GM18868 (cell line): Measurements from ENCODE around the gene TAC4.

Experiments used
- ATAC-seq: cut with Tn5 transposase; IDR thresholded peaks from one replicate; pipeline ENCODE4 v1.9.1; 2021; ENCODE audit warnings: mild to moderate bottlenecking, moderate library complexity; ENCODE audit not compliant: unreplicated experiment

The TAC4 gene, protein sequence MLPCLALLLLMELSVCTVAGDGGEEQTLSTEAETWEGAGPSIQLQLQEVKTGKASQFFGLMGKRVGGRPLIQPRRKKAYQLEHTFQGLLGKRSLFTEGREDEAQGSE

DNA sequence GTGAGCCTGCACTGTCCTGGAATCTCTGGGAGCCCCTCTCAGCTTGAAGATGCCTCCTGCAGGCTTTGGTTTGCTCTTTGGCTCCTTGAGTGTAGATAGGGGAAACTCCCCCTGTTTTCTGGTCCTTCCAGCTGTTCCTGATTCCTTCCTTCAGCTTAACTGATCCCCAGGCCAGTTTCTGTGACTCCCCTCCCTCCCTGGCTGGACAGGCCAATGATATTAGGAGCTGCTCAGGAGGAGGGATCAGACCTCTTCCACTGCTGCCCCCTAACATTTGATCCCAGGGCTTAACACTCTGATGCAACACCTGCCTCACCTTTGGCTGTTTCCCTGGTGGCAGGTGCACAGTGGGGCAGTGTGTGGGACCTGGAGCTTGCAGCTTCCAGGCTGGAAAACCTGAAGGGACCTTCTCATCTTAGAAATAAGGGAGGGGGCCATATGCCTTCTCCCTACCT, at the start of gene TAC4:
TSS of gene TAC4 (minus strand) at position 51 of the 455 bp plus-strand sequence. CDS start 52 bp downstream, outside the sequence.
- ATAC-seq = no peak

DNA sequence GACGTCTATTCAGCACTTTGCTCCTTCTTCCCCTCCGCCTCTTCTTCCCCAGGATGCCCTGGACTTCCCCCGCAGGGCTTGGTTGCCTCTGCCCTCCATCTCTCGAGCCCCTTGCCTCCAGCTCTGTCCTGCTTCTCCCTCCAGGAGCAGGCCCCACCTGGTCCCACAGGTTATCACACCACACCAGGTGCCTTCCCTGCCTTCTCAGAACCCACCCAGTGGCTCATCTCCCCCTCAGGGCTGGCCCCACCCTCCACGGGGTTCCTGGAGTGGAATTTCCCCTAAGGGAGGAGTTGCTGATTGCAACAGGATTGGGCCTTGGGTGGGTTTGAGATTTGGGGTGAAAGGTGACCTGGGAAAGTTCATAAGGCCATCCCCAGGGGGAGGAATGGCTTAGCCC, 49.0 kb upstream of the TAC4 start:
- no peak for ATAC-seq

DNA sequence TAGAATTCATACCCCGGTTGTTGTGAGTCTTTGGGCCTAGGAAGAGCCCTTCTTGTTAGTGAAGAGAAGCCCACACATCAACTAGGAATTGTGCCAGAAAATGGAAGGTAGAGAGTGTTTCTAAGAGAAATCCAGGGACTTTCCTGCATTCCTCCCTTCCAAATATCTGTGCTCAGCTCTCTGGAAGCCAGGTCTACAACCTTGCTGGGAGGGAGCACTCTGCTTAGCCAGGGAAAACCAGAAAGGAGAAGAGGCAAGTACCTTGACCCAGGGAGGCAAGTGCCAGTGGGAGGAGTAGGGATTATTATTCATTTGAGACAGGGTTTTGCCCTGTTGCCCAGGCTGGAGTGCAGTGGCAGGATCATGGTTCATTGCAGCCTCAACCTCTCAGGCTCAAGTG, 48.4 kb upstream of the TAC4 start:
- ATAC-seq = no peak

GRCh38 chr17:49895812-49896211, 47.9 kb upstream of the TAC4 start:
- no peak for ATAC-seq

GRCh38 chr17:49894761-49895160, 46.9 kb upstream of the TAC4 start:
- no peak for ATAC-seq

GRCh38 chr17:49891694-49892389, 44.0 kb upstream of the TAC4 start:
- ATAC-seq = no peak

- ATAC-seq = no peak
These were observed 43.4 kb upstream of the TAC4 start for GRCh38 chr17:49891271-49891670.

DNA sequence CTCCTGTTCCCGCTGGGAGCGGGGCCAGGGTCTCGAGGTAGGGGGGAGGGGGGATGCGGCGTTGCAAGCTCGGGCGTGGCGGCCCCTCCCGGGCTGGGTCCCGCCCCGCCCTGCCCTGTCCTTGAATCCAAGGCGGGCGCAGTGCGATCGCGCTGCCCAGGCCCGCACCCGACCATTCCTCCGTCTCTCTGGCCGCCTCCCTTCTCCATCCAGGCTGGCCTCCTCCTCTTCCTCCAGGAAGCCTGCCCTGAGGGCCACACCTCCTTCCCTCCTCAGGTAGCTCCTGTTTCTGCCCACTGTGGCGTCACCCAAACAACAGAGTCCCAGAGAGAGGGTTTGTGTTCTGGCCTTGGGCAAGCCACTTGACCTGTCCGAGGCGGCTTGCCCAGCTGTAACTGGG, 43.0 kb upstream of the TAC4 start:
- no peak for ATAC-seq

GRCh38 chr17:49890077-49890821, 42.4 kb upstream of the TAC4 start:
- no peak for ATAC-seq

DNA sequence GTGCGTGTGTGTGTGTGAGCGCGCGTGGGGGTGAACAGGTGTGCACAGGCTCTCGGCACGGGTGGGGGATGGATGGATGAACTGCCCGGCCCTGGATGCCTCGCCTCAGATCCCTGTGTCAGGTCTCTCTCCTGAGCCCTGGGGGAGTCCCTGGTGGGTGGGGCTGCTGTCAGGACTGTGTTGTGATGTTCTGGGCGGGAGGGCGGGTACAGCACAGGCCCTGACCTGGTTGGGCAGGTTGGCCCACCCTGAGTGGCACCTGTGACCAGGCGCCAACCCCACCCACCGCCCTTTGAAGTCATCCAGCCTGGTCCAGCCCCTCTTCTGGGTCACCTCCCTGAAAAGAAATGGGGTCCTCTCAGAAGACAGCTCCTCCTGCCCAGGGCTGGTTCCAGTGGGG, 41.6 kb upstream of the TAC4 start:
- no peak for ATAC-seq

GRCh38 chr17:49887744-49888360, 40.0 kb upstream of the TAC4 start:
- no peak for ATAC-seq

GRCh38 chr17:49887086-49887743, 39.3 kb upstream of the TAC4 start:
- no peak for ATAC-seq

GRCh38 chr17:49886036-49886435, 38.2 kb upstream of the TAC4 start:
- ATAC-seq = no peak

GRCh38 chr17:49882434-49882833, 34.6 kb upstream of the TAC4 start:
- ATAC-seq = no peak

- ATAC-seq = no peak
These were observed 33.2 kb upstream of the TAC4 start for GRCh38 chr17:49881054-49881402.

DNA sequence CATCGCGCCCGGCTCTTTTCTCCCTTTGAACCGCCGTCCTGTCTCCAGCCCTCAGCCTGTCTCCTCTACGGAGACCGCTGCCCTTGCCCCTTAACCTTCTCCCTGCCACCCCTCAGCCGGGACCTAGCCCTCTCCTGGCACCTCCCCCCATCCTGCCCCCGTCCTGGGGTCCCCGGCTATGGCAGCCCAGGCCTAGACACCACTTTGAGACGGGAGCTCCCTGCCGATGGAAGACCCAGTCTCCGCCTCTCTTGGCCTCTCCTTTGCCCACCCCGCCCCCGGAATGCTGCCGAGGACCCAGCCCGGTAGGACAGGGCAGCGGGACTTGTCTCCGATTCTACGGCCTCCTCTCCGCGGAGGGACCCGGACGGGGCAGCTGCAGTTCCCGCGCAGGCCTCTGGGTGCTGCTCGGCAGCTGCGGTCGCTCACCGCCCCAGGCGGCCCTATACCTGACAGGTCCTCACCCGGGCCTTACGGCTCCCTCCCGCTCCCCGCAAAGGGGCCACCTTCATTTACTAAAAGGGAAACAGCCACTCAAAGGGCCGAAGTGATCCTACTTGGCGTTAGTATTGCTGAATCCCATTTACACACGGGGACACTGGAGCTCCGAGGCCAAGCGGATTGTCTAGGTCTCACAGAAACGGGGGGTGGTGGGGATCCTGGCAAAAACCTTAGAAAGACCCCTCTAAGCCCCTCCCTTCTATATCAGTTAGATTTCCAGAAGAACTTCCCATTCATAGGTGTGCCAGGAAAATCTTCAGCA, 32.6 kb upstream of the TAC4 start:
- peak; percentile 63 for ATAC-seq

- ATAC-seq = no peak
These were observed 31.3 kb upstream of the TAC4 start for GRCh38 chr17:49878931-49879904.

DNA sequence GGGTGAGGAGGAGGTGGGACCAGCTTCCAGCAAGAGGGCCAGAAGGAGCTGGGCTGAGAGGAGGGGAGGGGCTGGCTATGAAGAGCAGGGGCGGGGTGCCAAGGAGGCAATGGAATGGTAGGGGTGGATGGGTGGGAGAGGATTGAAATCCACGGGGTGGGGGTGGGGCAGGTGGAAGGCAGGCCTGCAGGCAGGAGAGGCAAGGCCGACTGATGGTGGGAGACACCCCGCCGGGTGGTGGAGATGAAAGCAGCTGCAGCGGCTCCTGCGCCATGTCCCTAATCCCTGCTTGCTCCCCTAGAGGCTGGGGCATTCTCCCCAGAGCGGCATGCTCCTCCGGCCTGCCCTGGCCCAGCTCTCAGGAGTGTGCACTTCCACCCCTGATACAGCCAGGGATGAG, 27.8 kb upstream of the TAC4 start:
- no peak for ATAC-seq

GRCh38 chr17:49874911-49875310, 27.0 kb upstream of the TAC4 start:
- no peak for ATAC-seq
